PC-3 (cell line): ENCODE data around the gene CD79A. TPM values are rescaled to one million over a fixed set of nuclear protein-coding genes. Genes with fewer than 3 reads are reported as not detected.
A peak's percentile ranks its signal among the peaks of the same experiment; 100 is the strongest.
"Not testable (repeated sequence)": the region's sequence is repeated elsewhere in the genome, so short reads cannot be mapped to it uniquely, and the experiment has no call there.

Source experiments
- ATAC-seq: fragments of 200-7000 bp; cut with Tn5 transposase; 2 replicates; pipeline ENCODE4 v1.9.1; 2020; ENCODE audit warnings: mild to moderate bottlenecking, moderate library complexity
- BruUV-seq: library from RNA; stranded (reverse); fragments of 400-500 nt; replicated peaks from 2 replicates; lab custom pipeline; 2021; lab: Mats Ljungman, UMichigan
- CTCF ChIA-PET: fragments of 300-600 bp; sonication (Branson Sonifier 250); formaldehyde crosslinking; loops from one replicate; lab custom pipeline; 2022; ENCODE audit warnings: antibody characterized with exemption; lab: Charles Lee
- POLR2A ChIA-PET: fragments of 300-600 bp; sonication (Branson Sonifier 250); formaldehyde crosslinking; loops from one replicate; lab custom pipeline; 2022; ENCODE audit warnings: antibody characterized with exemption; ENCODE audit not compliant: unreplicated experiment; lab: Charles Lee
- DNase-seq: peaks from one replicate; pipeline ENCODE4 v3.0.0-alpha.2; 2015
- H2AFZ ChIP-seq: fragments of 300-600 bp; sonication (generic); 2 replicates; pipeline ENCODE4 v1.6.0; 2016; ENCODE audit warnings: antibody characterized with exemption, low read length
- H3F3A ChIP-seq: fragments of 300-600 bp; sonication (generic); one replicate; pipeline ENCODE4 v1.6.0; 2017; ENCODE audit warnings: antibody characterized with exemption, low read length, control low read depth, mild to moderate bottlenecking; ENCODE audit not compliant: unreplicated experiment
- H3K27ac ChIP-seq: fragments of 300-600 bp; sonication (generic); 2 replicates; pipeline ENCODE4 v1.5.1; 2016; ENCODE audit warnings: mild to moderate bottlenecking, low read length
- H3K27me3 ChIP-seq: fragments of 300-600 bp; sonication (generic); 2 replicates; pipeline ENCODE4 v1.6.1; 2016; ENCODE audit warnings: low read length, mixed read lengths
- H3K36me3 ChIP-seq: fragments of 300-600 bp; sonication (generic); 2 replicates; pipeline ENCODE4 v1.6.1; 2016; ENCODE audit warnings: low read depth, mixed run types, low read length, mixed read lengths
- H3K4me1 ChIP-seq: fragments of 300-600 bp; sonication (generic); 2 replicates; pipeline ENCODE4 v1.5.1; 2016; ENCODE audit warnings: low read length; ENCODE audit not compliant: insufficient read depth
- H3K4me2 ChIP-seq: fragments of 300-600 bp; sonication (generic); 2 replicates; pipeline ENCODE4 v1.6.0; 2016; ENCODE audit warnings: low read length
- H3K4me3 ChIP-seq: fragments of 300-600 bp; sonication (generic); 2 replicates; pipeline ENCODE4 v1.5.1; 2016; ENCODE audit warnings: mild to moderate bottlenecking, low read length, mixed read lengths
- H3K79me2 ChIP-seq: fragments of 300-600 bp; sonication (generic); 2 replicates; pipeline ENCODE4 v1.6.1; 2017; ENCODE audit warnings: low read length, mixed read lengths
- H3K9ac ChIP-seq: fragments of 300-600 bp; sonication (generic); 2 replicates; pipeline ENCODE4 v1.6.0; 2016; ENCODE audit warnings: mild to moderate bottlenecking, low read length
- H3K9me2 ChIP-seq: fragments of 300-600 bp; sonication (generic); replicated peaks from 2 replicates; pipeline ENCODE4 v1.6.1; 2016; ENCODE audit warnings: mixed run types, low read length, mixed read lengths
- H3K9me3 ChIP-seq: fragments of 300-600 bp; sonication (generic); 2 replicates; pipeline ENCODE4 v1.6.1; 2016; ENCODE audit warnings: low read length, mixed read lengths
- H4K20me1 ChIP-seq: fragments of 300-600 bp; sonication (generic); 2 replicates; pipeline ENCODE4 v1.6.1; 2016; ENCODE audit warnings: low read length, mixed read lengths
- EZH2 ChIP-seq: fragments of 300-600 bp; sonication (generic); IDR thresholded peaks from one replicate; pipeline ENCODE4 v1.6.1; 2017; ENCODE audit warnings: antibody characterized with exemption, mild to moderate bottlenecking, low read length; ENCODE audit not compliant: unreplicated experiment
- EZH2phosphoT487 ChIP-seq: fragments of 300-600 bp; sonication (generic); IDR thresholded peaks from 2 replicates; pipeline ENCODE4 v1.6.1; 2018; ENCODE audit warnings: mild to moderate bottlenecking, antibody characterized with exemption, low read length, borderline replicate concordance
- intact Hi-C: fragments of 100-400 bp; cut with micrococcal nuclease; formaldehyde crosslinking; loops from 2 replicates; pipeline ENCODE4 v1.9.0; 2023
- total RNA-seq: library from RNA; depleted of rRNA; stranded (reverse); fragments of >200 nt; gene quantifications from 2 replicates; pipeline ENCODE4 v1.2.3, GENCODE V29; 2014
- TF ChIP-seq, protein P1 (sequence below): fragments of 300-600 bp; sonication (generic); conservative IDR thresholded peaks from 2 replicates; pipeline ENCODE4 v1.5.1; 2017; ENCODE audit warnings: antibody characterized with exemption, low read depth, mild to moderate bottlenecking, low read length

The CD79A gene
- total RNA-seq, 1 experiment from 2014 or later: 0.11 TPM

DNA sequence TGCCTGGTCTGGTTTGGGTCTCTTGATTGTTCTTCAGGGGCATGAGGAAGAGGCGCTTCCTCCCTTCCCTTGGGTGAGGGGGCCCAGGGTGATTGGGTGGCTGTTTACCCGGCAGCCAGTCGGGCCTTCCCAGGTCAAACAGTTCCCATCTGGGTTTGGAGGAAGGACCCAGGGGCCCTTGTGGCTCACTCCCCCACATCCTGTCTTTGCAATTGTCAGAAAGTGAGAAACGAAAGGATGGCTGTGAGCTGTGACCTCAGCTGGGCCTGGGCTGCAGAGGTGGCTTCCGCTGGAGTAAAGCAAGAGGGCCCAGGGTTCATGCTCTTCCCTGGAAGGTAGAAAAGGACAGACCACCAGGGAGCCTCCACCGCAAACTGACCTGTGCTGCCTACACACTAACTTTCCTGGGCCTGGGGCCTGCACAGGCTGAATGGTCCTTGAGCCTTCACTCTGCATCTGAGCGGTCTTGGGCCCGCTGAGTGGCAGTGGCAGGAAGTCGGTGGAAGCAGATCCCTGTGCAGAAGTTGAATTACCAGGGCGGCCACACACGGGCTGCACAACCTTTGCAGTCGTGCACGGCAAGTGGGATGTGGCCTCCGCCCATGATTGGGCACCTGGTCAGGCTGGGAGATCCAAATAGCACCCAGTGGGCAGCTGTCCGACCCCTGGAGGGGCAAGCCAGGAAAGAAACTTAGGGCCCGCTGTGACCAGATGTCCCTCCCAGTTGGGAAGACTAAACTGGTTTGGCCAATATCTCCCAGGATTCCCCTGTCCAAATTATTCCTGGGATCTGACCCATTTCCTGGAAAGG, 5.3 kb upstream of the CD79A start:
- Histone ChIP-seq H3K36me3 (peaks cover 35% of the 10 kb centered on the region), H3K4me2 (no peak overlapping the region), H3K9me3 (no peaks in the 10 kb centered on the region), H3K27me3 (no peaks in the 10 kb centered on the region), H4K20me1 (peaks cover 23% of the 10 kb centered on the region), H3K79me2 (peaks cover 8% of the 10 kb centered on the region; the same call in 1 of the 2 replicates), H3K27ac (no peak overlapping the region), H3K9ac (no peak overlapping the region), H3K4me3 (no peak overlapping the region), H3K4me1 (peaks cover 3% of the 10 kb centered on the region; the same call in 1 of the 2 replicates), H2AFZ (no peak overlapping the region), H3K9me2 (no peaks in the 10 kb centered on the region), H3F3A (no peaks in the 10 kb centered on the region)
- CTCF ChIA-PET: no interaction called here
- ATAC-seq (no peak), DNase-seq (no peak)
- BruUV-seq: no TSS peak
- TF ChIP-seq, protein P1, sequence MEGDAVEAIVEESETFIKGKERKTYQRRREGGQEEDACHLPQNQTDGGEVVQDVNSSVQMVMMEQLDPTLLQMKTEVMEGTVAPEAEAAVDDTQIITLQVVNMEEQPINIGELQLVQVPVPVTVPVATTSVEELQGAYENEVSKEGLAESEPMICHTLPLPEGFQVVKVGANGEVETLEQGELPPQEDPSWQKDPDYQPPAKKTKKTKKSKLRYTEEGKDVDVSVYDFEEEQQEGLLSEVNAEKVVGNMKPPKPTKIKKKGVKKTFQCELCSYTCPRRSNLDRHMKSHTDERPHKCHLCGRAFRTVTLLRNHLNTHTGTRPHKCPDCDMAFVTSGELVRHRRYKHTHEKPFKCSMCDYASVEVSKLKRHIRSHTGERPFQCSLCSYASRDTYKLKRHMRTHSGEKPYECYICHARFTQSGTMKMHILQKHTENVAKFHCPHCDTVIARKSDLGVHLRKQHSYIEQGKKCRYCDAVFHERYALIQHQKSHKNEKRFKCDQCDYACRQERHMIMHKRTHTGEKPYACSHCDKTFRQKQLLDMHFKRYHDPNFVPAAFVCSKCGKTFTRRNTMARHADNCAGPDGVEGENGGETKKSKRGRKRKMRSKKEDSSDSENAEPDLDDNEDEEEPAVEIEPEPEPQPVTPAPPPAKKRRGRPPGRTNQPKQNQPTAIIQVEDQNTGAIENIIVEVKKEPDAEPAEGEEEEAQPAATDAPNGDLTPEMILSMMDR: no peak
- TF ChIP-seq EZH2phosphoT487 (no peak), EZH2 (no peak)
- POLR2A ChIA-PET: no interaction called here
- intact Hi-C loops: loop anchor here (5.0 kb wide), 2 partner anchors 66 to 86 kb away; partner anchors contain the start of gene RABAC1

DNA sequence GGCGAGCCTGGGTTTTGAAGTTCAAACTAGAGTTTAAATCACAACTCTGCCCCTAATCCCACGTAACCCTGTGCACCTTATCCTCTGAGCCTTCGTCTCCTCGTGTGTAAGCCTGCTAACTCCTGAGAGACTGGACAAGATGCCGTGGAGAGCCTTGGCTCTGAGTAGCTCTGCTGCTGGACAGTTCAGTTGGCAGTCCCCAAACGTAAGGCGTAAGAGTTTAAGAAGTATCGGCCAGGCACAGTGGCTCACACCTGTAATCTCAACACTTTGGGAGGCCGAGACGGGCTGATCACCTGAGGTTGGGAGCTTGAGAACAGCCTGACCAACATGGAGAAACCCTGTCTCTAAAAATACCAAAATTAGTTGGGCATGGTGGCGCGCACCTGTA, 4.7 kb upstream of the CD79A start:
- ChIA-PET POLR2A (no interaction called here), CTCF (no interaction called here)
- no peaks in the 10 kb centered on the region for H3K9me3 ChIP-seq
- TF ChIP-seq EZH2 (no peak), EZH2phosphoT487 (no peak)
- H4K20me1 ChIP-seq: peaks cover 23% of the 10 kb centered on the region
- intact Hi-C loops: loop anchor here (5.0 kb wide), 2 partner anchors 65 to 85 kb away; partner anchors contain the start of gene RABAC1
- H3K4me1 ChIP-seq: peaks cover 8% of the 10 kb centered on the region; the same call in 1 of the 2 replicates
- no peak overlapping the region for H2AFZ ChIP-seq
- H3K27me3 ChIP-seq: no peaks in the 10 kb centered on the region
- peaks cover 8% of the 10 kb centered on the region; the same call in 1 of the 2 replicates for H3K79me2 ChIP-seq
- H3K4me2 ChIP-seq: no peak overlapping the region
- no peaks in the 10 kb centered on the region for H3F3A ChIP-seq
- H3K9ac ChIP-seq: no peak overlapping the region
- peaks cover 35% of the 10 kb centered on the region for H3K36me3 ChIP-seq
- TSS peak; percentile 19 for BruUV-seq
- ATAC-seq (no peak), DNase-seq (no peak)
- H3K27ac ChIP-seq: no peak overlapping the region
- no peaks in the 10 kb centered on the region for H3K9me2 ChIP-seq
- no peak overlapping the region for H3K4me3 ChIP-seq

DNA sequence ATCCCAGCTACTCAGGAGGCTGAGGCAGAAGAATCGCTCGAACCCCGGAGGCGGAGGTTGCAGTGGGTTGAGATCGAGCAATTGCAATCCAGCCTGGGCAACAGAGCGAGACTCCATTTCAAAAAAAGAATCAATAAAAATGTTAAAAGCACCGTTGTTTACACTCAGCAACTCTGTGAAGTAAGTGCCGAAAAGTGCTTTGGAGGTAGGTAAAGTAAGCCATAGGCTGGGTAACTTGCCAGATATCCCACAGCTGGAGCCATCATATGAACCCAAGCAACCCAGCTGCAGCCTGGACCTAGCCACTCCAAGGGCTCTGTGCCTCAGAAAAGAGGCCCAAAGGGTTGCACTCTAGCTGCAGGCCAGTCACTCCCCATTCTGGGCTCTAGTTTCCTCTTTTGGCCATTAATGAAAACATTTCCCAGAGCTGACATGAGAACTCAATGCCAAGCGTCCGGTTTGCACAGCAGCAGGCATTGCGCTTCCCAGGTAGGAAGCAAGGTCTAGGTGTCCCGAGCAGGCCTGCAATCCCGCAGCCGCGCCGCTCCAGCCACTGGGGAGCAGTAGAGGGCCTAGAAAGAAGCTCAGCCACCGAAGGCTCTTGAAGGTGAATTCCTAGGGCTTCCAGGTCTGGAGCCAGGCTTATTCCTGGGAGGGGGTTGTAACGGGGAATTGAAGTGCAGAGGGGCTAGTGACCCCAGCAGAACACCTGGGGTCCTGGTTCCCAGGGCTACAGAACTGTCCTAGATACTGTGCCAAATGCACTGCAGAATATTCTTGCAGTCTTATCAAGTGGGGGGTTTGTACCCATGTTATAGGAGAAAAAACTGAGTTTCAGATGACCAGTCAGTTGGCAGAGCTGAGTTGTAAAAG, 4.1 kb upstream of the CD79A start:
- no peak for TF ChIP-seq EZH2
- TF ChIP-seq, protein P1: peak; percentile 78
- intact Hi-C loops: loop anchor here (5.0 kb wide), 2 partner anchors 64 to 84 kb away; partner anchors contain the start of gene RABAC1

DNA sequence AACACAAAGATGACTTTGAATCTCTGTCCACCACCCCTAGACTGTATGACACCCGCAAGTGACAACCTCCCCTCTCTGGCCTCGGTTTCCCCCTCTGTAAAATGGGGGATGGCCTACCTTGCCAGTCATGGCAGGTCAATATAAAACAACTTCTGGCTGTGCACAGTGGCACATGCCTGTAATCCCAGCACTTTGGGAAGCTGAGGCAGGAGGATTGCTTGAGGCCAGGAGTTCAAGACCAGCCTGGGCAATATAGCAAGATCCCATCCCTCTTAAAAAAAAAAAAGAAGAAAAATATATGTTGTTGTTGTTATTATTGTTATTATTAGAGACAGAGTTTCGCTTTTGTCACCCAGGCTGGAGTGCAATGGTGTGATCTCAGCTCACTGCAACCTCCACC, 1.1 kb upstream of the CD79A start:
- H3K9me2 ChIP-seq, H3F3A ChIP-seq, H3K36me3 ChIP-seq, H3K4me2 ChIP-seq, H3K9me3 ChIP-seq, H3K4me1 ChIP-seq, CTCF ChIA-PET, H3K4me3 ChIP-seq, H3K27ac ChIP-seq, H3K27me3 ChIP-seq, intact Hi-C loops, H2AFZ ChIP-seq, BruUV-seq, H3K79me2 ChIP-seq, H3K9ac ChIP-seq, H4K20me1 ChIP-seq, DNase-seq, ATAC-seq: not testable (repeated sequence)
- POLR2A ChIA-PET: interaction anchor here (0.7 kb wide), 1 partner anchor 11 kb away, joined by 8 read pairs; no protein-coding TSS in a partner anchor

More for the DNA sequence above, 4.1 kb upstream of the CD79A start:
- H4K20me1 ChIP-seq: peaks cover 17% of the 10 kb centered on the region
- no peaks in the 10 kb centered on the region for H3K27me3 ChIP-seq
- H3K9ac ChIP-seq: no peak overlapping the region
- ATAC-seq (peak; percentile 84), DNase-seq (peak; percentile 75)
- peaks cover 3% of the 10 kb centered on the region; the same call in 1 of the 2 replicates for H3K79me2 ChIP-seq
- CTCF ChIA-PET: interaction anchor here (0.5 to 0.6 kb wide), 3 partner anchors 86 to 386 kb away, joined by 3 to 7 read pairs (median 3); partner anchors contain the start of gene RABAC1
- no peak overlapping the region for H3K27ac ChIP-seq
- POLR2A ChIA-PET: no interaction called here
- H3K36me3 ChIP-seq: peaks cover 29% of the 10 kb centered on the region
- H2AFZ ChIP-seq: no peak overlapping the region
- BruUV-seq: no TSS peak
- no peak overlapping the region for H3K4me2 ChIP-seq
- H3K4me1 ChIP-seq: peaks cover 8% of the 10 kb centered on the region; the same call in 1 of the 2 replicates
- H3F3A ChIP-seq: no peaks in the 10 kb centered on the region
- no peaks in the 10 kb centered on the region for H3K9me3 ChIP-seq
- H3K9me2 ChIP-seq: no peaks in the 10 kb centered on the region
- no peak overlapping the region for H3K4me3 ChIP-seq
